ENCODE measurements around the gene KRTAP20-1.

Gene KRTAP20-1

GRCh38 chr21:30623362-30623761 lies 7.1 kb downstream of the KRTAP20-1 start:
- Histone ChIP-seq H3K79me1 (replicated peaks; ENCODE audit: low read length, poor library complexity, severe bottlenecking) (no peaks in the 10 kb centered on the region), H3K27ac (ENCODE audit: low read length, poor library complexity, severe bottlenecking) (no peak overlapping the region)
- WGBS, result 70% methylated on average over 3 of the region's 3 CpGs

GRCh38 chr21:30625449-30626165 lies 9.4 kb downstream of the KRTAP20-1 start:
- Histone ChIP-seq H3K27ac (ENCODE audit: low read length, poor library complexity, severe bottlenecking) (no peak overlapping the region), H3K4ac (ENCODE audit: low read depth in 1 of 2, low read length in 2 of 2) (no peak overlapping the region), H3K4me1 (ENCODE audit: control insufficient read depth, insufficient read depth, low read depth, low read length) (no peaks in the 10 kb centered on the region), H3K23ac (ENCODE audit: low read length in 2 of 2) (no peak overlapping the region), H3K9ac (ENCODE audit: low read length) (no peak overlapping the region), H3K9me3 (ENCODE audit: control insufficient read depth, low read length) (peaks cover 8% of the 10 kb centered on the region), H2AFZ (ENCODE audit: low read depth, low read length) (no peak overlapping the region), H2BK15ac (ENCODE audit: low read depth, poor library complexity, severe bottlenecking) (no peak overlapping the region), H3K14ac (ENCODE audit: low read length in 2 of 2) (no peak overlapping the region), H2AK5ac (ENCODE audit: low read length, severe bottlenecking) (no peak overlapping the region), H3K27me3 (ENCODE audit: control insufficient read depth in 1 of 2, insufficient read depth in 1 of 2, low read length in 2 of 2) (no peaks in the 10 kb centered on the region), H2BK120ac (ENCODE audit: low read depth, low read length) (no peak overlapping the region), H4K91ac (ENCODE audit: low read length) (no peak overlapping the region), H2BK5ac (ENCODE audit: low read depth, low read length, poor library complexity, severe bottlenecking) (no peak overlapping the region), H3K4me2 (ENCODE audit: low read length, poor library complexity, severe bottlenecking) (no peak overlapping the region), H2BK12ac (ENCODE audit: low read length in 2 of 2) (no peak overlapping the region), H4K8ac (ENCODE audit: low read length) (no peak overlapping the region), H3K36me3 (ENCODE audit: control insufficient read depth in 1 of 2, insufficient read depth in 2 of 2, low read depth in 1 of 2, low read length in 2 of 2) (no peaks in the 10 kb centered on the region), H3K79me1 (replicated peaks; ENCODE audit: low read length, poor library complexity, severe bottlenecking) (no peaks in the 10 kb centered on the region), H3K4me3 (ENCODE audit: insufficient read depth in 1 of 2, low read depth in 1 of 2, low read length in 2 of 2) (no peak overlapping the region), H3K18ac (ENCODE audit: low read depth in 1 of 2, low read length in 2 of 2) (no peak overlapping the region)
- no peak for DNase-seq
- WGBS, result 60% methylated on average over 3 of the region's 4 CpGs

More at GRCh38 chr21:30623362-30623761, 7.1 kb downstream of the KRTAP20-1 start:
- Histone ChIP-seq H3K18ac (ENCODE audit: low read depth in 1 of 2, low read length in 2 of 2) (no peak overlapping the region), H4K91ac (ENCODE audit: low read length) (no peak overlapping the region), H2AFZ (ENCODE audit: low read depth, low read length) (no peak overlapping the region), H3K23ac (ENCODE audit: low read length in 2 of 2) (no peak overlapping the region), H2BK120ac (ENCODE audit: low read depth, low read length) (no peak overlapping the region), H2BK15ac (ENCODE audit: low read depth, poor library complexity, severe bottlenecking) (no peak overlapping the region), H3K4me2 (ENCODE audit: low read length, poor library complexity, severe bottlenecking) (no peak overlapping the region), H3K9me3 (ENCODE audit: control insufficient read depth, low read length) (peaks cover 9% of the 10 kb centered on the region), H4K8ac (ENCODE audit: low read length) (no peak overlapping the region), H3K9ac (ENCODE audit: low read length) (no peak overlapping the region), H2BK5ac (ENCODE audit: low read depth, low read length, poor library complexity, severe bottlenecking) (no peak overlapping the region), H2BK12ac (ENCODE audit: low read length in 2 of 2) (no peak overlapping the region), H3K27me3 (ENCODE audit: control insufficient read depth in 1 of 2, insufficient read depth in 1 of 2, low read length in 2 of 2) (no peaks in the 10 kb centered on the region), H3K4ac (ENCODE audit: low read depth in 1 of 2, low read length in 2 of 2) (no peak overlapping the region), H3K14ac (ENCODE audit: low read length in 2 of 2) (no peak overlapping the region), H3K4me1 (ENCODE audit: control insufficient read depth, insufficient read depth, low read depth, low read length) (no peaks in the 10 kb centered on the region), H3K4me3 (ENCODE audit: insufficient read depth in 1 of 2, low read depth in 1 of 2, low read length in 2 of 2) (no peak overlapping the region), H3K36me3 (ENCODE audit: control insufficient read depth in 1 of 2, insufficient read depth in 2 of 2, low read depth in 1 of 2, low read length in 2 of 2) (no peaks in the 10 kb centered on the region), H2AK5ac (ENCODE audit: low read length, severe bottlenecking) (no peak overlapping the region)
- DNase-seq, result no peak

- Histone ChIP-seq H3K4ac (ENCODE audit: low read depth in 1 of 2, low read length in 2 of 2) (no peak overlapping the region), H3K9me3 (ENCODE audit: control insufficient read depth, low read length) (peaks cover 10% of the 10 kb centered on the region), H2BK12ac (ENCODE audit: low read length in 2 of 2) (no peak overlapping the region), H2BK5ac (ENCODE audit: low read depth, low read length, poor library complexity, severe bottlenecking) (no peak overlapping the region), H3K27ac (ENCODE audit: low read length, poor library complexity, severe bottlenecking) (no peak overlapping the region), H2AK5ac (ENCODE audit: low read length, severe bottlenecking) (no peak overlapping the region), H4K91ac (ENCODE audit: low read length) (no peak overlapping the region), H2BK120ac (ENCODE audit: low read depth, low read length) (no peak overlapping the region), H4K8ac (ENCODE audit: low read length) (no peak overlapping the region), H3K36me3 (ENCODE audit: control insufficient read depth in 1 of 2, insufficient read depth in 2 of 2, low read depth in 1 of 2, low read length in 2 of 2) (no peaks in the 10 kb centered on the region), H3K4me1 (ENCODE audit: control insufficient read depth, insufficient read depth, low read depth, low read length) (no peaks in the 10 kb centered on the region), H3K27me3 (ENCODE audit: control insufficient read depth in 1 of 2, insufficient read depth in 1 of 2, low read length in 2 of 2) (no peaks in the 10 kb centered on the region), H3K9ac (ENCODE audit: low read length) (no peak overlapping the region), H3K4me2 (ENCODE audit: low read length, poor library complexity, severe bottlenecking) (no peak overlapping the region), H3K23ac (ENCODE audit: low read length in 2 of 2) (no peak overlapping the region), H3K14ac (ENCODE audit: low read length in 2 of 2) (no peak overlapping the region), H2AFZ (ENCODE audit: low read depth, low read length) (no peak overlapping the region), H3K18ac (ENCODE audit: low read depth in 1 of 2, low read length in 2 of 2) (no peak overlapping the region), H3K79me1 (replicated peaks; ENCODE audit: low read length, poor library complexity, severe bottlenecking) (no peaks in the 10 kb centered on the region), H3K4me3 (ENCODE audit: insufficient read depth in 1 of 2, low read depth in 1 of 2, low read length in 2 of 2) (no peak overlapping the region), H2BK15ac (ENCODE audit: low read depth, poor library complexity, severe bottlenecking) (no peak overlapping the region)
- DNase-seq, result no peak
- no CpG with 5 or more reads among the region's 4 CpGs for WGBS
These were observed 11.9 kb downstream of the KRTAP20-1 start for GRCh38 chr21:30628109-30628508.

GRCh38 chr21:30629200-30629599 lies 13.0 kb downstream of the KRTAP20-1 start:
- DNase-seq, result no peak
- H3K27me3 ChIP-seq (ENCODE audit: control insufficient read depth in 1 of 2, insufficient read depth in 1 of 2, low read length in 2 of 2), result no peaks in the 10 kb centered on the region
- H2BK12ac ChIP-seq (ENCODE audit: low read length in 2 of 2), result no peak overlapping the region
- no peak overlapping the region for H4K8ac ChIP-seq (ENCODE audit: low read length)
- H3K4ac ChIP-seq (ENCODE audit: low read depth in 1 of 2, low read length in 2 of 2), result no peak overlapping the region
- H3K4me3 ChIP-seq (ENCODE audit: insufficient read depth in 1 of 2, low read depth in 1 of 2, low read length in 2 of 2), result no peak overlapping the region
- no peak overlapping the region for H3K9ac ChIP-seq (ENCODE audit: low read length)
- H3K4me2 ChIP-seq (ENCODE audit: low read length, poor library complexity, severe bottlenecking), result no peak overlapping the region
- no peak overlapping the region for H3K18ac ChIP-seq (ENCODE audit: low read depth in 1 of 2, low read length in 2 of 2)
- H2AFZ ChIP-seq (ENCODE audit: low read depth, low read length), result no peak overlapping the region
- no peak overlapping the region for H3K14ac ChIP-seq (ENCODE audit: low read length in 2 of 2)
- H3K4me1 ChIP-seq (ENCODE audit: control insufficient read depth, insufficient read depth, low read depth, low read length), result no peaks in the 10 kb centered on the region
- no peak overlapping the region for H3K23ac ChIP-seq (ENCODE audit: low read length in 2 of 2)
- H3K9me3 ChIP-seq (ENCODE audit: control insufficient read depth, low read length), result peaks cover 8% of the 10 kb centered on the region
- H2BK5ac ChIP-seq (ENCODE audit: low read depth, low read length, poor library complexity, severe bottlenecking), result no peak overlapping the region
- 72% methylated on average over 1 of the region's 1 CpG for WGBS
- H2BK120ac ChIP-seq (ENCODE audit: low read depth, low read length), result no peak overlapping the region
- no peak overlapping the region for H2BK15ac ChIP-seq (ENCODE audit: low read depth, poor library complexity, severe bottlenecking)
- no peaks in the 10 kb centered on the region for H3K79me1 ChIP-seq (replicated peaks; ENCODE audit: low read length, poor library complexity, severe bottlenecking)
- no peak overlapping the region for H4K91ac ChIP-seq (ENCODE audit: low read length)
- H3K27ac ChIP-seq (ENCODE audit: low read length, poor library complexity, severe bottlenecking), result no peak overlapping the region
- H3K36me3 ChIP-seq (ENCODE audit: control insufficient read depth in 1 of 2, insufficient read depth in 2 of 2, low read depth in 1 of 2, low read length in 2 of 2), result no peaks in the 10 kb centered on the region
- no peak overlapping the region for H2AK5ac ChIP-seq (ENCODE audit: low read length, severe bottlenecking)
